Measurements from ENCODE around the gene RBM26.

- TF ChIP-seq POLR2A (IDR thresholded peaks at IDR 0.05; ENCODE audit: low read length) (no peak), GATA1 (IDR thresholded peaks at IDR 0.05; ENCODE audit: low read depth, low read length) (no peak)
These were observed 26.0 kb upstream of the RBM26 start for GRCh38 chr13:79432086-79432485.
